ENCODE measurements around the gene OGG1. TPM values are rescaled to one million over a fixed set of nuclear protein-coding genes. Genes with fewer than 3 reads are reported as not detected.

Gene OGG1
- polyA plus RNA-seq, 1 donor from 2014 or later = 34.4 TPM

DNA sequence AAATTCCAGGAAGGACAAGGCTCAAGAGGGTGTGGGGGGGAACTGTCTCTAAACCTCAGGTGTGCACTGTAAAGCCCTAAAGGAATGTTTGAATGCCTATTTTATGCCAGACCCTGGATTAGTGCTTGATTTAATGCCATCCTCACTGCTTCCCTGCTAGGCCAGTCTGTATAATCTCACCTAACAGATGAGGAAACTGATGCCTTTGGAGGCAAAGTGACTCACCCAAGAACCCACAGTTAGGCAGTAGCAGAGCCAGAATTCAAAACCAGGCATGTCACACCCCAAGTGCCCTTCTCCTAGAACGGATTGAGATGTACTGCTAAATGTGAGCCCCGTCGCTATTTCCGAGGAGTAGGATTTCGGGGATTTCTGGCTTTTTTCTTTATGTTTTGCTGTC, 12.2 kb downstream of the OGG1 start:
- H2AFZ ChIP-seq (ENCODE audit: low read depth, low read length) = no peak overlapping the region
- no peaks in the 10 kb centered on the region for H3K36me3 ChIP-seq (ENCODE audit: insufficient read depth, low read length)
- H3K79me2 ChIP-seq (replicated peaks; ENCODE audit: insufficient read depth, low read length) = no peaks in the 10 kb centered on the region
- H3K9me2 ChIP-seq (ENCODE audit: insufficient read depth, low read length) = no peaks in the 10 kb centered on the region
- no peaks in the 10 kb centered on the region for H3K9me3 ChIP-seq (ENCODE audit: low read length)
- H3K27me3 ChIP-seq (ENCODE audit: insufficient read depth, low read depth, low read length) = no peaks in the 10 kb centered on the region
- no peaks in the 10 kb centered on the region for H4K20me1 ChIP-seq (ENCODE audit: insufficient read depth)
- H3K4me3 ChIP-seq (ENCODE audit: low read length) = no peak overlapping the region
- no peaks in the 10 kb centered on the region for H3F3A ChIP-seq (ENCODE audit: insufficient read depth, low read length, poor library complexity, severe bottlenecking)
- H3K9ac ChIP-seq (ENCODE audit: low read length) = no peak overlapping the region
- TF ChIP-seq MXI1 (conservative IDR thresholded peaks at IDR 0.05; ENCODE audit: poor library complexity, severe bottlenecking) = no peak
- no peak for TF ChIP-seq SMC3 (conservative IDR thresholded peaks at IDR 0.05; ENCODE audit: poor library complexity)
- TF ChIP-seq TAF1 (IDR thresholded peaks at IDR 0.05; ENCODE audit: low read depth) = no peak
- TF ChIP-seq EP300 (conservative IDR thresholded peaks at IDR 0.05; ENCODE audit: poor library complexity, severe bottlenecking) = no peak
- TF ChIP-seq, protein P1, sequence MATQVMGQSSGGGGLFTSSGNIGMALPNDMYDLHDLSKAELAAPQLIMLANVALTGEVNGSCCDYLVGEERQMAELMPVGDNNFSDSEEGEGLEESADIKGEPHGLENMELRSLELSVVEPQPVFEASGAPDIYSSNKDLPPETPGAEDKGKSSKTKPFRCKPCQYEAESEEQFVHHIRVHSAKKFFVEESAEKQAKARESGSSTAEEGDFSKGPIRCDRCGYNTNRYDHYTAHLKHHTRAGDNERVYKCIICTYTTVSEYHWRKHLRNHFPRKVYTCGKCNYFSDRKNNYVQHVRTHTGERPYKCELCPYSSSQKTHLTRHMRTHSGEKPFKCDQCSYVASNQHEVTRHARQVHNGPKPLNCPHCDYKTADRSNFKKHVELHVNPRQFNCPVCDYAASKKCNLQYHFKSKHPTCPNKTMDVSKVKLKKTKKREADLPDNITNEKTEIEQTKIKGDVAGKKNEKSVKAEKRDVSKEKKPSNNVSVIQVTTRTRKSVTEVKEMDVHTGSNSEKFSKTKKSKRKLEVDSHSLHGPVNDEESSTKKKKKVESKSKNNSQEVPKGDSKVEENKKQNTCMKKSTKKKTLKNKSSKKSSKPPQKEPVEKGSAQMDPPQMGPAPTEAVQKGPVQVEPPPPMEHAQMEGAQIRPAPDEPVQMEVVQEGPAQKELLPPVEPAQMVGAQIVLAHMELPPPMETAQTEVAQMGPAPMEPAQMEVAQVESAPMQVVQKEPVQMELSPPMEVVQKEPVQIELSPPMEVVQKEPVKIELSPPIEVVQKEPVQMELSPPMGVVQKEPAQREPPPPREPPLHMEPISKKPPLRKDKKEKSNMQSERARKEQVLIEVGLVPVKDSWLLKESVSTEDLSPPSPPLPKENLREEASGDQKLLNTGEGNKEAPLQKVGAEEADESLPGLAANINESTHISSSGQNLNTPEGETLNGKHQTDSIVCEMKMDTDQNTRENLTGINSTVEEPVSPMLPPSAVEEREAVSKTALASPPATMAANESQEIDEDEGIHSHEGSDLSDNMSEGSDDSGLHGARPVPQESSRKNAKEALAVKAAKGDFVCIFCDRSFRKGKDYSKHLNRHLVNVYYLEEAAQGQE (IDR thresholded peaks at IDR 0.05; ENCODE audit: borderline replicate concordance) = no peak
- TF ChIP-seq EZH2 (IDR thresholded peaks at IDR 0.05; ENCODE audit: borderline replicate concordance, insufficient read depth, low read length, poor library complexity, severe bottlenecking) = no peak
- TF ChIP-seq RAD21 (conservative IDR thresholded peaks at IDR 0.05) = no peak
- TF ChIP-seq POLR2AphosphoS5 (IDR thresholded peaks at IDR 0.05) = no peak
- TF ChIP-seq, protein P2, sequence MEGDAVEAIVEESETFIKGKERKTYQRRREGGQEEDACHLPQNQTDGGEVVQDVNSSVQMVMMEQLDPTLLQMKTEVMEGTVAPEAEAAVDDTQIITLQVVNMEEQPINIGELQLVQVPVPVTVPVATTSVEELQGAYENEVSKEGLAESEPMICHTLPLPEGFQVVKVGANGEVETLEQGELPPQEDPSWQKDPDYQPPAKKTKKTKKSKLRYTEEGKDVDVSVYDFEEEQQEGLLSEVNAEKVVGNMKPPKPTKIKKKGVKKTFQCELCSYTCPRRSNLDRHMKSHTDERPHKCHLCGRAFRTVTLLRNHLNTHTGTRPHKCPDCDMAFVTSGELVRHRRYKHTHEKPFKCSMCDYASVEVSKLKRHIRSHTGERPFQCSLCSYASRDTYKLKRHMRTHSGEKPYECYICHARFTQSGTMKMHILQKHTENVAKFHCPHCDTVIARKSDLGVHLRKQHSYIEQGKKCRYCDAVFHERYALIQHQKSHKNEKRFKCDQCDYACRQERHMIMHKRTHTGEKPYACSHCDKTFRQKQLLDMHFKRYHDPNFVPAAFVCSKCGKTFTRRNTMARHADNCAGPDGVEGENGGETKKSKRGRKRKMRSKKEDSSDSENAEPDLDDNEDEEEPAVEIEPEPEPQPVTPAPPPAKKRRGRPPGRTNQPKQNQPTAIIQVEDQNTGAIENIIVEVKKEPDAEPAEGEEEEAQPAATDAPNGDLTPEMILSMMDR (IDR thresholded peaks at IDR 0.05; ENCODE audit: poor library complexity, severe bottlenecking) = no peak
- H3K27ac ChIP-seq (ENCODE audit: low read length) = no peak overlapping the region
- no peak overlapping the region for H3K4me2 ChIP-seq (ENCODE audit: low read length)

DNA sequence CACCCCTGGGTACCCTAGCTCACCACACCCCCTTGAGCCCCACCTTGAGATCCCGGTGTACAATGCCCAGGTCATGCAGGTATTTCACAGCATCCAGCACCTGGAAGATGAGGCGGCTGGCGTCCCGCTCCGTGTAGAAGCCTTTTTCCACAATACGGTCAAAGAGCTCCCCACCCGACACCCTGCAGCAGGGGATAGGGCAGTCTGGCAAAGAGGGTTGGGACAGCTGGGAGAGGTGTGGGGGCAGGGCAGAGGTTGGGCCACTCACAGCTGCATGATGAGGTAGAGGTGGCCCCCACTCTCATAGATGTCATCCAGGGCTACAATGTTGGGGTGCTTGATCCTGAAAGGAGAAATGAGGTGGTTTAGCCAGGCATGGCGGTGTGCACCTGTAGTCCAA, 13.1 kb downstream of the OGG1 start:
- no peaks in the 10 kb centered on the region for H3K9me2 ChIP-seq (ENCODE audit: insufficient read depth, low read length)
- H3K27ac ChIP-seq (ENCODE audit: low read length) = no peak overlapping the region
- H3K79me2 ChIP-seq (replicated peaks; ENCODE audit: insufficient read depth, low read length) = no peaks in the 10 kb centered on the region
- no peaks in the 10 kb centered on the region for H3F3A ChIP-seq (ENCODE audit: insufficient read depth, low read length, poor library complexity, severe bottlenecking)
- no peaks in the 10 kb centered on the region for H4K20me1 ChIP-seq (ENCODE audit: insufficient read depth)
- no peaks in the 10 kb centered on the region for H3K27me3 ChIP-seq (ENCODE audit: insufficient read depth, low read depth, low read length)
- TF ChIP-seq EP300 (conservative IDR thresholded peaks at IDR 0.05; ENCODE audit: poor library complexity, severe bottlenecking) (no peak), TAF1 (IDR thresholded peaks at IDR 0.05; ENCODE audit: low read depth) (no peak), POLR2AphosphoS5 (IDR thresholded peaks at IDR 0.05) (no peak), EZH2 (IDR thresholded peaks at IDR 0.05; ENCODE audit: borderline replicate concordance, insufficient read depth, low read length, poor library complexity, severe bottlenecking) (no peak), RAD21 (conservative IDR thresholded peaks at IDR 0.05) (no peak)
- TF ChIP-seq, protein P2 (IDR thresholded peaks at IDR 0.05; ENCODE audit: poor library complexity, severe bottlenecking) = no peak
- no peak overlapping the region for H3K4me2 ChIP-seq (ENCODE audit: low read length)
- no peak overlapping the region for H3K4me3 ChIP-seq (ENCODE audit: low read length)
- H3K36me3 ChIP-seq (ENCODE audit: insufficient read depth, low read length) = no peaks in the 10 kb centered on the region
- H3K9me3 ChIP-seq (ENCODE audit: low read length) = no peaks in the 10 kb centered on the region
- H2AFZ ChIP-seq (ENCODE audit: low read depth, low read length) = no peak overlapping the region
- H3K9ac ChIP-seq (ENCODE audit: low read length) = no peak overlapping the region
